ENCODE results near the gene DEFB113.

Gene DEFB113

GRCh38 chr6:49937017-49937416, 32.4 kb downstream of the DEFB113 start:
- DNase-seq (ENCODE audit: low read depth in 2 of 2): no peak

- DNase-seq (ENCODE audit: low read depth in 2 of 2): no peak
Observed at GRCh38 chr6:49935387-49935786, 34.0 kb downstream of the DEFB113 start.

GRCh38 chr6:49934770-49935169, 34.7 kb downstream of the DEFB113 start:
- no peak for DNase-seq (ENCODE audit: low read depth in 2 of 2)

GRCh38 chr6:49933526-49933925, 35.9 kb downstream of the DEFB113 start:
- DNase-seq (ENCODE audit: low read depth in 2 of 2): no peak

GRCh38 chr6:49929340-49929739, 40.1 kb downstream of the DEFB113 start:
- no peak for DNase-seq (ENCODE audit: low read depth in 2 of 2)

GRCh38 chr6:49923826-49924225, 45.6 kb downstream of the DEFB113 start:
- DNase-seq (ENCODE audit: low read depth in 2 of 2): no peak

GRCh38 chr6:49919935-49920644, 49.3 kb downstream of the DEFB113 start:
- DNase-seq (ENCODE audit: low read depth in 2 of 2): no peak

GRCh38 chr6:49919261-49919660, 50.2 kb downstream of the DEFB113 start:
- DNase-seq (ENCODE audit: low read depth in 2 of 2): no peak

- no peak for DNase-seq (ENCODE audit: low read depth in 2 of 2)
Observed at GRCh38 chr6:49918787-49919186, 50.6 kb downstream of the DEFB113 start.
